Measurements from ENCODE around the gene NOP58. TPM values are rescaled to one million over a fixed set of nuclear protein-coding genes. Genes with fewer than 3 reads are reported as not detected.

Gene NOP58, protein sequence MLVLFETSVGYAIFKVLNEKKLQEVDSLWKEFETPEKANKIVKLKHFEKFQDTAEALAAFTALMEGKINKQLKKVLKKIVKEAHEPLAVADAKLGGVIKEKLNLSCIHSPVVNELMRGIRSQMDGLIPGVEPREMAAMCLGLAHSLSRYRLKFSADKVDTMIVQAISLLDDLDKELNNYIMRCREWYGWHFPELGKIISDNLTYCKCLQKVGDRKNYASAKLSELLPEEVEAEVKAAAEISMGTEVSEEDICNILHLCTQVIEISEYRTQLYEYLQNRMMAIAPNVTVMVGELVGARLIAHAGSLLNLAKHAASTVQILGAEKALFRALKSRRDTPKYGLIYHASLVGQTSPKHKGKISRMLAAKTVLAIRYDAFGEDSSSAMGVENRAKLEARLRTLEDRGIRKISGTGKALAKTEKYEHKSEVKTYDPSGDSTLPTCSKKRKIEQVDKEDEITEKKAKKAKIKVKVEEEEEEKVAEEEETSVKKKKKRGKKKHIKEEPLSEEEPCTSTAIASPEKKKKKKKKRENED
- total RNA-seq, result 85.8 and 127 TPM in 2 replicates

DNA sequence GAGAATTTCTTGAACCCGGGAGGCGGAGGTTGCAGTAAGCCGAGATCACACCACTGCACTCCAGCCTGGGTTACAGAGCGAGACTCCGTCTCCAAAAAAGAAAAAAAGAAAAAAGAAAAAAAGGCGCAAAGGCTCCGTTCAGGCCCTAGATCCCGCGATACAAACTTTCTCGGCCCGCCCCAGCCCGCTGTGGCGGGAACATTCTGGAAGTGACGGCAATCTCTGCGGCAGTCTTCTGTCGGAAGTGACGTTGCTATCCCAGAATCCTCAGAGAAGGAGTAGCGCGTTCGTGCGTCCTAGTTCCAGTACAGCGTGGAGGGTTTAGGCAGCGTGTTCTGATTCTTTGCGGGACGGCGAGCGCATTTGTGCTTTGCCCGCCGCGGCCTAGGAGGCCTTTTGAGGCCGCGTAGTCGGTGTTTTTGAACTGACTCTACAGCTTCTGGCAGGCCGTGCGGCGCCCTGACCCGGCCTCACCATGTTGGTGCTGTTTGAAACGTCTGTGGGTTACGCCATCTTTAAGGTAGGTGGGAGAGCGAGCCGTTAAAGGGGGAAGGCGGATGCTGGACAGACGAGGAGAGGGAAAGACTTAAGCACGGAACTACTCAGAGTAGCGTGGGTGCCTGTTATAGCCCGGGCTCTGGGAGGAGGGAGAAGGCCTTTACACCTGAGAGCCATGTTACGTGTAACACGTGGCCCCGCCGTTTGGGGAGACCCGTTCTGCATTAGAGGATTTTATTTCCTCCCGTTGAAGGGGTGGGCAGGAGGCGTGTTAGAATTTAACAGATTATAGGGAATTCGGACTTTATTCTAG lies at the start of gene NOP58:
NOP58 (plus strand) TSS at position 297 of the 811 bp plus-strand sequence; CDS start at position 476, 179 bp downstream.

DNA sequence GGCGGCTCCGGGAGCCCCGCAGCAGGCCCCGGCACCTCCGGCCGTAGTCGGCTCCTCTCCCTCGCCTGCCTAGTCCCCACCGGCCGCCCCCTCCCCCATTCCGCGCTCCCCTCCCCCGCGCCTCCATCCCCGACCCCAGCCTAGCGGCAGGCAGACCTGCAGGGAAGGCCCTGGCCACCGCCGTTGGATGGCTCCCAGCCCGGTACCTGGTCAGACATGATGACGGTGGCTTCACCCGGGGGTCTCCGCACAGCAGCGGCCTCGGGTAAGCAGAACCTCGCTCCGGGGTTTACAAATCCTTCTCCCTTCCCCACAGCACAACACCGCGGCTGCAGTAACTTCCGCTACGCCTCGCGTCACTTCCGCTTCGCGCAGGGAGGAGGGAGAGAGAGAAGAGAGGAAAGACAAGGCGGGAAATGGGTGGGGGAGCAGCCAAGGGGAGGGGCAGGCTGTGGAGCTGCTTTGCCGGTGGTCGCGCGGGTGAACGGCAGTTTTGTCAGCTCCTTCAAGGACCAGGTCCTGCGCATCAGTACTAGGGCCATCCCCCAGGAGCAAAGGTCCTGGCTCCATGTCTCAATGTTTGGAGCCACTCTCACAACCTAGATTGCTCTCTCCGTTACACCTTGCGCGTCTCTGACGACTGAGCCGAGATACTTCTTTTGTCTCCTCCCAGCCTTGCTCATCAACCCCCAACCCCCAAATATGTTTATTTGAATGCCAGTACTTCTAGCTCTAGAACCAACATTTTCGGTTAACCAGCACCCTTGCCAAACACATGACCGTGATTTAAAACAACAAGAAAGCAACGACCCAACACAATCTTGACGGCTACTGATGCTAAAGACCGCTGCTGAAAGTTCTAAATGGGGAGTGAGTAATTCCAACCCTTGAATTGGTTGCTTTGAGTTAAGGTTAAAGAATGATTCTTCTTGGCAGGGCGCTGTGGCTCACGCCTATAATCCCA lies 27.0 kb upstream of the NOP58 start, which contains the start of gene SUMO1:
SUMO1 (minus strand) TSS at position 364 of the 964 bp plus-strand sequence; CDS start at position 218, 146 bp downstream.

Other genes with a start within 250 kb of the NOP58 start
- gene FZD7, start 231.9 kb upstream of the NOP58 start, total RNA-seq, result 0.46 and 0.65 TPM in 2 replicates
- gene KIAA2012, start 192.5 kb upstream of the NOP58 start, total RNA-seq, result not detected in 2 replicates
- gene SUMO1, start 27.2 kb upstream of the NOP58 start, total RNA-seq, result 149 and 208 TPM in 2 replicates
- gene BMPR2, start 110.6 kb downstream of the NOP58 start, total RNA-seq, result 27.5 and 30.2 TPM in 2 replicates